ENCODE data around the gene EFNB2.

DNA sequence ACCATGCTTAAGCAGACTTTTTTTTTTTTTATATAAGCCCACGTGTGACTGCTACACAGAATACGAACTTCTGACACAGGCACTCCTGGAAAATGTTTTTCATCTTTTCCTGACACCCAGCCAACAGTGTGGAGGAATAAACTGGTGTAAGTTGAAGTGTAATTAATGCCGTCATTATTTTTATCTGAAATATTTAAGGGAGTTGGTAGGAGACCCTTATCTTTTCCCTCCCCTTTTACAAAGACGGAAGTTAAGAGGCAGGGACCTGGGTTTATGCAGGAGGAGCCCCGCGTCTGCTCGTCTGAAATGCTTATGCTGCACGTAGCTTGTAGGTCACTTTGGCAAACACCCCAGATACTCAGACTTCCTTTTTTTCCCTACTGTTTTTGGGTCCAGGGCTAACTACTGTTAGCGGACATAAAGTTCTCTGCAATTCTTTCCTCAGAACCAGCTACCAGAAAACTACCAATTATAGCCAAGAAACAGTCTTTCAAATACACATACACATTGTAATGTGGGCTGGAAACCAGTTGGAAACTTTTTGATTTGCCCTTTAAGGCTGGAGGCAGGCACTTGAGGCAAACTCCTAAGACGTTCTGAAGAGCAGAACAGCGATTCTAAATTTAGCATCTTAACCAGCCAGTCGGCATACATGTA lies 50.8 kb downstream of the EFNB2 start:
- TF ChIP-seq, protein P1, sequence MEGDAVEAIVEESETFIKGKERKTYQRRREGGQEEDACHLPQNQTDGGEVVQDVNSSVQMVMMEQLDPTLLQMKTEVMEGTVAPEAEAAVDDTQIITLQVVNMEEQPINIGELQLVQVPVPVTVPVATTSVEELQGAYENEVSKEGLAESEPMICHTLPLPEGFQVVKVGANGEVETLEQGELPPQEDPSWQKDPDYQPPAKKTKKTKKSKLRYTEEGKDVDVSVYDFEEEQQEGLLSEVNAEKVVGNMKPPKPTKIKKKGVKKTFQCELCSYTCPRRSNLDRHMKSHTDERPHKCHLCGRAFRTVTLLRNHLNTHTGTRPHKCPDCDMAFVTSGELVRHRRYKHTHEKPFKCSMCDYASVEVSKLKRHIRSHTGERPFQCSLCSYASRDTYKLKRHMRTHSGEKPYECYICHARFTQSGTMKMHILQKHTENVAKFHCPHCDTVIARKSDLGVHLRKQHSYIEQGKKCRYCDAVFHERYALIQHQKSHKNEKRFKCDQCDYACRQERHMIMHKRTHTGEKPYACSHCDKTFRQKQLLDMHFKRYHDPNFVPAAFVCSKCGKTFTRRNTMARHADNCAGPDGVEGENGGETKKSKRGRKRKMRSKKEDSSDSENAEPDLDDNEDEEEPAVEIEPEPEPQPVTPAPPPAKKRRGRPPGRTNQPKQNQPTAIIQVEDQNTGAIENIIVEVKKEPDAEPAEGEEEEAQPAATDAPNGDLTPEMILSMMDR (IDR thresholded peaks at IDR 0.05; ENCODE audit: low read depth, low read length, poor library complexity, severe bottlenecking): no peak
- TF ChIP-seq EZH2phosphoT487 (IDR thresholded peaks at IDR 0.05; ENCODE audit: borderline replicate concordance, low read length): no peak
